NCI-H2107 treated with DMSO at 0.1 percent for 48 hours (cell line): ENCODE data around the gene STYXL2.

ENCODE experiments used
- DNase-seq: peaks from one replicate; lab custom pipeline; 2025; ENCODE audit not compliant: unreplicated experiment; lab: John Stamatoyannopoulos, UW

STYXL2 gene

DNA sequence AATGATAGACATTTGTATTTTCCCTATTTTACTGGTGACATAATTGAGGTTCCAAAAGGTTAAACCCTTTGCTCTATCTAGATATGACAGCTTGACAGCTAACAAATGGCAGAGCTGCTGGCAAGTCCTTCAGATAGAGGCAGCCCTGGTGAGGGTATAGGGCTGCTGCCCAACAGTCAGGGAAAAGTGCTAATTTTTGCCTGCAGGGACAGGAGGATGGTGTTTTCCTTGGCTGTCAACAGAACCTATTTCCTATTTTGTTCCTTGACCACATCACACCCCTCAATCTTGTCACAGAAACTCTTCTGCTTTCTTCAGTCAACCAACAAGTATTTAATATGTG, 16.0 kb upstream of the STYXL2 start:
- DNase-seq, result no peak

DNA sequence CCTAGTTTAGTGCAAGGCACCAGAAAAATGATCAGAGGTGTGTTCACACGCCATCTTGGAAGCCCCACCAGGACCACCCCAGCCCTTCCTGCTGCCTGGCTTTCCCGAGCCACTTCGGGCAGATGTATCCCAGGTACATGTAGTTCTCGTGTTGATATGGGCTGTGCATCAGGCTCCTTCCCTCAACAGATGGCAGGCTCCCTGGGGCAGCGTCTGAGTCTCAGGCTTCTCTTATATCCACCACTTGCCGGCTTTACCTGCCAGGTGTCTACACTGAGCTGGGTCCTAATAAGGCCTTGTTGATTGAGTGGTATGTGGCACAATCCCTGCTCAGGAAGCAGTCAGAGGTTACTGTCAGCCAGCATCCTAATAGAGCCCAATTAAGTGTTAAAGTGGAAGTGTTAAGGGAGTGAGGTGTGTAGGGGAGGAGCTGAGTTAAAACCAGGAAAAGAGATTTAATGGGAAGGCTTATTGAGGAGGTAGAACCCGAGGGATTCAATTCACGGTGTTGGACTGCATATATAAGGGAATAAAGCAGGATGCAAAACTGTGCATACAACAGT, 12.2 kb upstream of the STYXL2 start:
- DNase-seq, result peak; percentile 25

DNA sequence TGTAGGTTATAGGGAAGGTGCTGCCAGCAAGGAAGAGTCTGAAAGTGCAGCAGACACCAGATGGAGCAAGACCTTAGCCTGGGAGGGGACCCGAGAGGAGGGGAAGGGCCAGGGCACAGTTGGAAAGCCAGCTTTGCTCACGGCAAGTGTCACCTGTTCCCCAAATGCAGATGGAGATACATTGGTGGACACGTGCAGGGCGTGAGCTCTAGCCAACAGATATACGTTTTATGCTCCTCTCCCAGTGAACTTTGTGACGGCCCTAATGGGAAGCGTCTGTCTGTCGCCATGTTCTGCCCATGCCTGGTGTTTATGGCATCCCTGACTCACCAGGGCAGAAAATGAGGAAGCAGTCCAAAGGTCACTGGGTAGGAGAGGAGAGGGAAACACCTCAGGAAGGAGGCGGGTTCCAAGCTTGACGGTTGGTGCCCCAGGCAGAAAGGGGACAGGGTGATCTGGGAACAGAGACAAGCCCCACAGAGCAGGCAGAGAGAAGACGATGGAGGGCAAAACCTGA, 11.3 kb upstream of the STYXL2 start:
- no peak for DNase-seq

DNA sequence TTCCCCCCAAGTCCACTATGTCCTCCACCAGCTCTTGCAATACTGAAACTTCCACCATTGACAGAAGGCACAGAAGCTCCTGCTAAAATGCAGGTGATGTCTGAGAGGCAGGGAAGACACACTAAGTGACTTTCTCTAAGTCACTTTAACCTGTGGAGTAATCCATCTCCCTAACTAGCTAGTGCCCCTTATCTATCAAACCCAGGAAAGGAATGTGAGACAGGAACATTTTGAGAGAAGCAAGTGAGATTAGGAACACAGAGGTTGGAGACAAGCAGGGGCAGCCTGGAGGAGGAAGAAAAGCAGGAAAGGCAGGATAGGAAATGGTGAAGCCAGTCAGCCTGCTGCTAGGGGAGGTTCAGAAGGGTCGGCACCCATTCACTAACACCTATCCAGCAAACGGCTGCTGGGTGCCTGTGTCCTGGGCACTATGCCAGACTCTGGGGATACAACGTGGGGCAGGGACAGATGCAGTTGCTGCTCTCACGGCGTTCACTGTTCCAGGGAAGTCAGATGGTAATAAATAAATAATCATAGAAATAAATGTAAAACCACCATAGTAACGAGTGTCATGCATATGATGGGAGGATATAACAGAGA, 10.7 kb upstream of the STYXL2 start:
- DNase-seq, result no peak

DNA sequence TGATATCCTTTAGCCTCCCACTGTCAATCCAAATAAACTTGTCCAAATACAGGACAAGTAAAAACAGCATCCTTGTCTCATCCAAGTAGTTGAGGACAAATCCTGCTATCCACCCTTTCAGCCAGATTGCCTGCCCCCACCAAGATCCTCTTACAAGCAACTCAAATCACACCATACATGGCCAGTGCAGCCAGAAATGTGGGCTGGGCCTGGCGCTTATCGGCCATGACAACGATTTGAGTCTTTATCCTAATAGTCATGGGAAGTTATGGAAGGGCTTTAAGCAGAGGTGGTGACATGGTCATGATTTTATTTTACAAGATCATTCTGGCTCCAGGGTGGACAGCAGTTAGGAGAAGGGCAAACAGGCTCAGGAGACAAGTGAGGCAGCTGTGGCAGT, 10.0 kb upstream of the STYXL2 start:
- DNase-seq, result no peak

DNA sequence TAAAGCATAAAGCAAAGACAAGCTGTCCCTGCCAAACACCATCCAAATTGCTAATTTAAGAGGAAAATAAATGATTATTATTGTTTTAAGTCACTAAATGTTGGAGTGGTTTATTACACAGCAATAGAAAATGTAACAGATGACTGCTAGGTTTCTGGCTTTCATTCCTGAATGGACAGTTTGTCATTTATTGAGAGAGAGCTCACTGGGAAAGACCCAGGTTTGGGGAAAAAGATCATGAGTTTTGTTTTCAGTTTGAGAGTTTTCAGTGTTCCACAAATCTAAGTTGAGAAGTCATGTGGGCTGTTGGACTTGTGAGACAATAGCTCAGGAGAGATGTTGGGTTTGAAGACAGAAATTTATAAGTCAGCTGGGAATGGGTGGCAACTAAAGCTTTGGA, 9.1 kb upstream of the STYXL2 start:
- no peak for DNase-seq

DNA sequence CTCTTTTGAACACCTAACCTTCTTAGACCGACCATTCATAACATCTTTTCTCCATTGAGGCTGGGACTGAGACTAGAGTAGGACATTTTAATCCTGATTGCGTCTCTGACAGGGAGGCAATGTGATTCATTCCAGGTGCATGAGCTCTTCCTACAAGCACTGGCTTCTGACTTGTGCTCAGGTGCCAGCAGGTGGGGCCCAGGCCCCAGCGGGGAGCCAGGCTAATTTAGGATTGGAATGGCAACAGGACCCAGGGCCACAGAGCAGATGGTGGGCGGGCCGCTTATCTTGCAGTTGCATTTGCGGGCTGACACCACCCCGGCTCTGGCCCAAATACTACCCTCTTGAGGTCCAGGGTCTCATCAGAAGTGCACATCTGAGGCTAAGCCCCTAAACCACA, 7.8 kb upstream of the STYXL2 start:
- DNase-seq, result no peak

DNA sequence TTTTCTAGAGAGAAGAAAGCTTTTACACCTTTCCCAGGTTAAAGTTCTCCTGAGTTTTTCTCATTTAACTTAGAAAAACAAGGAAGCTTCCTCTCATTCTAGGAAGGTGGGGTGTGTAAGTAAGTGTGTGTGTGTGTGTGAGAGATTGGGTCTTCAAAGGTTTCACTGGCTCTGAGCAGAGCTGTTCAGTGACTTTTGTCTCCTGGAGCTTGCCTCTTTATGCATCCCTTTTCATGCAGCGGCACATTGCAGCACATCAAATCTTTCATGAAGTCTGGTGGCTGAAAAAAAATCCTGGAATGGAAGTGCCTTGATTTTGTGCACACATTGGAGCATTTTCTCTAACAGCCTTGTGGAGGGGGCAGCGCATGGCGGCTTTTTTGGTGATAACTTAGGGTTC, 7.1 kb upstream of the STYXL2 start:
- DNase-seq, result no peak

DNA sequence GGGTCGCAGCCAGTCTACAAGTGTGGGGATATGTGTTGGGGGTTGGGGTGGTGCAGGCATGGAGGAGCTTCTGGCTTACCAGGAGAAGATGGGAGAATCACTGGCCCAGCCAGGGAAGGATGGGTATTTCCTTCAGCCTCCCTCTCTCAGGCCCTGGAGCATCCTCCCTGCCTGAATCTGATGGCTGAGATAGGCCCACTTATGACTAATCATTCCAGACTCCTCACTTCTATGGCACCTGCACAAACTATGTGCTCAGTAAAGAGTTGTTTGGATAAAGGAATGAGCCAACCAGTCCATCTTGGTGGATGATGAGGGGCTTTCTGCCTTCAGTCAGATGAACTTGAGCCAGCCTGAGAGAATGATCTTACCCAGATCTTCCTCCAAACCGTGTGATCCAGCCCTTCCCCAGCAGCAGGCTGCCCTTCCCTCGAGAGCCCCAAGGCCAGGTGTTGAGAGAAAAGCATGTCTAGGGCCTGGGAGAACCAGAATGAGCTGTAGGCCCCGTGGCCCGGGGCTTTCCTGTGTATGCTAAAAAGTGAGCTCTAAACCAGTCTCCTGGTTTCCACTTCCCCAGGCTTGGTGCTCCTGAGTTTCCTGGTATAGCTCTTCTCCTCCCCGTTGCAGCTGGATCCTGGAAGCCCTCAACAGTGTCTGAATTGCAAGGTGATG, 5.0 kb upstream of the STYXL2 start:
- no peak for DNase-seq

DNA sequence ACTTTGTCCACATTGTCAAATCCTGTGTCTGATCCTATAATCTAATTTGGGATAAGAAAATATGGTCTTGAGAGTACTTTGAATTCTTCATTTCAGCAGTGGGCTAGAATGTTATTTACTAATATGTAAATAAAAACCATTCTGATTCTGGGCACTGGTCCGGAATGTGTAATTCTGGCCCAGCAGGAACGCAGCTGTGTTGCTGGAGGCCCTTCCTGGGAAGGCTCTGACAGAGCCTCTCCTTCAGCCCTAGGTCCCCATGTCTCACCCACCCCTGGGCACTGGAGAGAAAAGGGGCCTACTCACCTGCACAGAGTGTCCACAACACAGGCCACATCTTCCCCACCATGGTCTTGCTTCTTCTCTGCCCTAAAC, 3.9 kb upstream of the STYXL2 start:
- no peak for DNase-seq

DNA sequence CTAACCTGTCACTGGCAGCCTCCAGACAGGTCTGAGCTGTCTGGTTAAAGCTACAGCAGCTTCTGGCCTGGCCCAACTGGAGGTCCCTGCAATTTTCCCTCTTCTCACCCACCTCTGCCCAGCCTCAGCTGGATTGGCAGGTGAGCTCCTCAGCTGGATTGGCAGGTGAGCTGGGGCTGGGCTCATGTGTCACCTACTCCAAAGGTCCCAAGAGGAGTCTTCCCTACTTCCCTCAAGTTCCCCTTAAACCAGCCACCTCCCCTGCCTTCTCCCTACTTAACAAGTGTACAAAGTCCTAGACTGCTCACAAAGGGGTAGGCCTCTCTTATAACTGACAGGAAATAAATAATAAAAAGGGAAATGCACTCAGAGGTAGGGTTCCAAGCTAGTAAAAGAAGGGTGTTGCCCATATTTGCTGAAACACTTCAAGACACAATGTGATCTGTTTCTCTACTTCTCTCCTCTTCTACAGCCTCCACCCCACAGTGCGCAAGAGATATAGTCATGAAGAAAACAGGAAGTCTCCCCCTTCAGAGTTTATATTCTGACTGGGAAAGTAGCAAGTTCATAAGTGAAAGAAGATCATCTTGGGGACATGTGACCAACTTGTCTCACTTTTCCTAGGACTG, 3.4 kb upstream of the STYXL2 start, which contains the start of gene GPA33:
Gene GPA33, minus strand, starts transcription at position 64 of the 629 bp plus-strand sequence. CDS start 90 bp downstream, outside the sequence.
- DNase-seq, result no peak

DNA sequence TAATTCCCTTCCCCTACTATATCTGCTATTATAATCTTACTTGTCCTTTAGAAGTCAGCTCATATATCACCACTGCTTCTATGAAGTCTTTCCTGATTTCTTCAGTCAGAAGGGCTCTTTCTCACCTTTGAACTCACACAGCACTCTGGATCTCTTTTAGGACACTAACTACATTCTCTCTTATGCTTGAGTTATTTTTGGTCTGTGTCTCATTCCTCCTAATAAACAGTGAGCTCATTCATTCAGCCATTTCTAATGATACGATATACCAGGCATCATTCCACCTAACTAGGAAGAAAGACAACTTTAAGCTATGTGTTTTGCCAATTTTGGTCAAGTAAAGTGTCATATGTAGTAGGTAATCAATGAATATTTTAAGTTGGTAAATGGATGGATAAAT, 1.2 kb upstream of the STYXL2 start:
- no peak for DNase-seq

DNA sequence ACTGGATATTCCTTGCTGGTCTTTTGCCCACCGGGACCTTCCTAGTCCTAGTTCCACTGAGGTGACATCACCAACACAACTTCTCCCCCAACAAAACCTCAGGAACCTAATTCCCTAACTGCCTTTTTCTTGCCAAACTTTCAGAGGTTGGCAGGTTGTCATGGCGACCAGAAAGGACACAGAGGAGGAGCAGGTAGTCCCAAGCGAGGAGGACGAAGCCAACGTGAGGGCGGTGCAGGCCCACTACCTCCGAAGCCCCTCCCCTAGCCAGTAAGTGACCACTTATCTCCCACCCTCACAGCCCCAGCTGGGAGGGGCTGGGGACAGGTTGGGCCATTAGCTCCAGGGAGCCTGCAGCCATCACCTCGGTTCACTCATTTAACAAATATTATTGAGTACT, 815 bp downstream of the STYXL2 start:
- no peak for DNase-seq

DNA sequence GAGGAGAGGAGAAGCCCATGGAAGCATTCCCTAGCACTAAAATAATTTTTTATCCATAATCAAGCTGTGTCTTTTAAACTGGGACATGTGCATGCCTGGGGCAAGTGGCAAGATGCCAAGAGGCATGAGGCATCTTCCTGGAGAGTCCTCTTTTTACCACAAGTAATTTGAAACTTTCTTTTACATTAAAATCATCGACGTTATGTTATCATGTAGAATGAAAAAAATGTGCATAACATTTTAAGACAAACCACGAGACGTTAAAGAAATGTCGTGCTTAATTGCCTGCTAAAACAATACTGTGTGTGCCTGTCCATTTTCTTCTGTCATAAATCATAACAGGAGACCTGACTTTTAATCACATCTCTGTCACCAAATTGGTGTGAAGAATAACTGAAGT, 1.5 kb downstream of the STYXL2 start:
- no peak for DNase-seq

DNA sequence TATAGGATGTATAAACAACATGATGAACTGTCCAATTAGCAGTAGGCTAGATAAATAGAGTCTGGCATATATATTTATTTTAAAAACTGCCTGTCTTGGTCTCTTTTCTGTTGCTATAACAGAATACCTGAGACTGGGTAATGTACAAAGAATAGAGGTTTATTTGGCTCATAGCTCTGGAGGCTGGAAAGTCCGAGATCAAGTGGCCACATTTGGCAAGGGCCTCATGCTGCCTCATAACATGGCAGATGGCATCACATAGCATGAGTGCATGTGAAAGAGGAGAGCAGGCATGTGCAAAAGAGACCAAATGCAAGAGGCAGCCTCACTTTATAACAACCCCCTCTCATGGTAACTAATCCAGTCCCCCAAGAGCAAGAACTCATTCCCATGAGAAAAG, 6.0 kb downstream of the STYXL2 start:
- DNase-seq, result no peak

DNA sequence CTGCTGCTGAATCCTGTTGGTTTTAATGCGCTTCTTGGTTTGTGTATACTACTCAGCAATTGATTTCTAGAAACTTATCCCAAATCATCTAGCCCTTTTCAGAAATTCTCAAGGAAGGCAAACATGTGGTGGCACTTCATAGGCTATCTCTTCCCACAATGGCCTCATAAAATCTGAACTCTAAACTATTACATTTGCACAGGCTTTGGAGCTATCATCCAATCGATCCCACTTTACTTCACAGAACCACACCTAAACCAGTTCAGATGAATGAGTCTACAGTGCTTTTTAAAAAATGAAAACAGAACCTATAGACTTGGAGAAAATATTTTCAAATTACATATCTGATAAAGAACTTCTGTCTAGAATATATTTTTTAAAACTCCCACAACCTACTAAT, 6.9 kb downstream of the STYXL2 start:
- DNase-seq, result no peak

DNA sequence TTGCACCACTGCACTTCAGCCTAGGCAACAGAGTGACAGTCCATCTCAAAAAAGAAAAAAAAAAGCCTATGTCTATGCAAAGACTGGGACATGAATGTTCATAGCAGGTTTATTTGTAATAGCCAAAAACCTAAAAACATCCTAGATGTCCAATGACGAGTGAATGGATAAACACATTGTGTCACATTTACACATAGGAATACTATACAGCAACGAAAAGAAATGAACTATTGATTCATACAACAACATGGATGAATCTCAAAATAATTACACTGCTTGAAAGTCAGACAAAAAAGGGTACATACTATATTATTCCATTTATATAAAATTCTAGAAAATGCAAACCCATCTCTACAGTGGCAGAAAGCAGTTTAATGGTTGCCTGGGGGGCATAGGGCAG, 7.9 kb downstream of the STYXL2 start:
- no peak for DNase-seq

DNA sequence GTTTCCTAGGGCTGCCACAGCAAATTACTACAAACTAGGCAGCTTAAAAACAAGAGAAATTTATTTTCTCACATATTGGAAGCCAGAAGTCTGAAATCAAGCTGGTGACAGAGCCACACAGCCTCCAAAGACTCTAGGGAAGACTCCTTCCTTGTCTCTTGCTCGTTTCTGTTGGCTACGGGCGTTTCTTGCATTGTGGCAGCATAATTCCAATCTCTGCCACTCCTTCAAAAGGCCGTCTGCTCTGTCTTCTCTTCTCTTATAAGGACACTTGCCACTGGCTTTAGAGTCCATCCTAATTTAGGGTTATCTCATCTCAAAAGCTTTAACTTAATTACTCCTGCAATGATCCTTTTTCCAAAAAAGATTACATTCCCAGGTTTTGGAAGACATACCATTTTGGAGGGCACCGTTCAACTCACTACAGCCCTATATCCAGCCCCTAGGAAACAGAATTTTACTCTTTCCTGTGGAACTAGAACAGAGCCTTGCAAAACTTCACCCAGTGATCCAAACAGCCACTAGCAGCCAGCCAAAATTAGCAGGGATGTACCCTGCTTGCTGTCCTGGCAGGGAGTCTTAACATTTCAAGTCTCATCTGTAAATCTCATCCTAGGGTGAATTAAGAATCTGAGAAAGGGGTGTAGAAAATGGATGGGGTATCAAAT, 9.2 kb downstream of the STYXL2 start:
- DNase-seq, result no peak

DNA sequence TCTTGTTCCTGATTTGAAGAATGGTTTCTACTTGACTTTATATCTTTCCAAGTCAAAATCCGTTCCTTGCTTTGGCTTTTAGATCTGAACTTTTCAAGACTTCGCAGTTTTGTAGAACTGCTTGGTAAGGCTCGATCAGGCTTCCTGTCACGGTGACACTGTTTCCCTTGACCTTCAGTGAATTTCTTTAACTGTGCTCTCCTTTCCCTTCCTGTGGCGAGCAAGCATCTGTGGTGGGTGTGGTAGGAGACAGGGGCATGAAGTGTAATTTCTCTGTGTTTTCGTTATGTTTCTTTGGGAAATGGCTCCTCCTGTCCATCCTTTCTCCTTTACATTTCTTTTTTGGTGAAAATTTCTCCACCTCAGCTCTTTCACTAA, 10.4 kb downstream of the STYXL2 start:
- no peak for DNase-seq

DNA sequence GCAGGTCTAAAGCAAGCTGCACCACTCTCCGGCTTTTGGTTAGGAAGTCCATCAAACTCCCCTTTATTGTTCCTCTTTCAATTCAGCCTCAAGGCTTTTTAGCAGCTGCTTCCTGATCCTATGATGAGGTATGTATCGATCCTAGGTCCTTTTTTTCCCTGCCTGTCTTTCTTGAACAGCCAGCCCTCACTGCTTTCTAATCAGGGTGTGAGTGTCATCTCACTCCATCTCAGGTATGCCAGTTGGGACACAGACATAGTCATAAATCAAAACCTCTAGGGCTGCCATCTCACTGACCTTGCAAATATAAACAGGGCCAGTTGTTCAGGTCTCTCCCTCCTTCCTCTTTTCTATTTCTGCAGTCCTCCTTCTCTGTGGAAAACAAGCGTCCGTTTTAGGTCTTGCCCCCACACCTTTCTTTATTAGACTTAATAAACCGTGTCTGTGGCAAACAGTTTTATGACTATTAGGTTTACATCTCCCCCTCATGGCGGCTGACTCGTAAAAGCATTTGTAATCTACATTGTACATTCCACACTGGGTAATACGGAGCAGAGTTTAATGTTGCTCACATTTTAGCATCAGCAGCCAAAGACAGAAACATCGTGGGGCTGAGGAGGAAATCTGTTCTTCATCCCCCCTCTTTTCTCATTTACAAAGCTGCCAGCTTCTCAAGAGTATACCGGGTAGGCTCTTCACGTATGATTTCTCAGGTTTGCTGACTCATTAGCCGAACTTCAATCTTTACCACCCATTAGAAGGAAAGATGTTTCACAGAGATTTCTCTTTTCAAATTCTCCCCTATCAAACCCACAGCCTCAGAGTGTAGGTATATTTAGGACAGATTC, 11.6 kb downstream of the STYXL2 start:
- DNase-seq, result no peak

DNA sequence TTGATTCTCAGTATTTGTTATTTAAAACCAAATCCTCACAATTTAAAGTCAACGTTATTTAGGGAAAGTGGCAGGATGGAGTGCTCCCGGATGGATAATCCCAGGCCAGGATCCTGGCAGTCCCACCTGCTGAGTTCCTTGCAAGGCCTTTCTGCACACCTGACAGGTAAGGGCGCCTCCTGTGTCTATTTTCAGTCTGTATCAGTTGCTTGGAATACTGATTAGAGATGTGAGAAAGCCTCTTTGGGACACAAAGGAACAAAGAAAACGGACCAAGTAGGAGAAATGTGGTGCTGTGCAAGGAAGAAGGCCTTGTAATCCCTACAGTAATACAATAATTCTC, 12.2 kb downstream of the STYXL2 start:
- DNase-seq, result no peak
